NCI-H1417 (cell line): Measurements from ENCODE around the gene EPC2.

Source experiments
- DNase-seq, 3 experiments: peaks; one replicate each; lab custom pipeline; 2025; lab: John Stamatoyannopoulos, UW

Gene EPC2

GRCh38 chr2:148643998-148644882 lies at the start of gene EPC2:
Gene EPC2 (plus strand): TSS chr2:148644751. CDS start chr2:148645018, 267 bp downstream.
- DNase-seq, result peak; percentile 68 to 93 (median 92)

GRCh38 chr2:148596018-148596417 lies 48.5 kb upstream of the EPC2 start:
- no peak for DNase-seq

GRCh38 chr2:148599109-148599991 lies 45.2 kb upstream of the EPC2 start:
- DNase-seq, result no peak

- DNase-seq, result no peak
Observed at GRCh38 chr2:148602885-148603561, 41.5 kb upstream of the EPC2 start.

GRCh38 chr2:148603562-148603920 lies 41.0 kb upstream of the EPC2 start:
- no peak for DNase-seq

GRCh38 chr2:148604927-148605326 lies 39.6 kb upstream of the EPC2 start:
- no peak for DNase-seq

- DNase-seq, result no peak
Observed at GRCh38 chr2:148607566-148607965, 37.0 kb upstream of the EPC2 start.

- DNase-seq, result no peak
Observed at GRCh38 chr2:148613231-148614013, 31.1 kb upstream of the EPC2 start.

- DNase-seq, result peak in 2 of 3 experiments; percentile 12 to 22
Observed at GRCh38 chr2:148614014-148614321, 30.6 kb upstream of the EPC2 start.

- peak in 1 of 3 experiments; percentile 4 for DNase-seq
Observed at GRCh38 chr2:148614322-148615049, 30.1 kb upstream of the EPC2 start.

GRCh38 chr2:148615381-148615841 lies 29.1 kb upstream of the EPC2 start:
- peak in 1 of 3 experiments; percentile 26 for DNase-seq

GRCh38 chr2:148616662-148617061 lies 27.9 kb upstream of the EPC2 start:
- no peak for DNase-seq

GRCh38 chr2:148617219-148617618 lies 27.3 kb upstream of the EPC2 start:
- no peak for DNase-seq

- DNase-seq, result no peak
Observed at GRCh38 chr2:148619560-148620195, 24.9 kb upstream of the EPC2 start.

GRCh38 chr2:148622366-148622765 lies 22.2 kb upstream of the EPC2 start:
- DNase-seq, result no peak

GRCh38 chr2:148623086-148623485 lies 21.5 kb upstream of the EPC2 start:
- no peak for DNase-seq

GRCh38 chr2:148627224-148627623 lies 17.3 kb upstream of the EPC2 start:
- peak in 1 of 3 experiments; percentile 45 for DNase-seq

- no peak for DNase-seq
Observed at GRCh38 chr2:148634749-148635148, 9.8 kb upstream of the EPC2 start.

- peak in 1 of 3 experiments; percentile 7 for DNase-seq
Observed at GRCh38 chr2:148638543-148638942, 6.0 kb upstream of the EPC2 start.

GRCh38 chr2:148640767-148641166 lies 3.8 kb upstream of the EPC2 start:
- no peak for DNase-seq
